GM08714 (cell line): ENCODE measurements around the gene CYSRT1.

ENCODE experiments used
- H3K4me3 ChIP-seq: fragments of 200-500 bp; sonication (Bioruptor generic); 2 replicates; pipeline ENCODE4 v1.5.1; 2014; ENCODE audit warnings: mild to moderate bottlenecking, low read length, inconsistent platforms
- ZNF274 ChIP-seq: IDR thresholded peaks from 2 replicates; pipeline ENCODE4 v1.6.1; 2012; ENCODE audit warnings: mild to moderate bottlenecking, low read depth, low read length

Gene CYSRT1, protein sequence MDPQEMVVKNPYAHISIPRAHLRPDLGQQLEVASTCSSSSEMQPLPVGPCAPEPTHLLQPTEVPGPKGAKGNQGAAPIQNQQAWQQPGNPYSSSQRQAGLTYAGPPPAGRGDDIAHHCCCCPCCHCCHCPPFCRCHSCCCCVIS

DNA sequence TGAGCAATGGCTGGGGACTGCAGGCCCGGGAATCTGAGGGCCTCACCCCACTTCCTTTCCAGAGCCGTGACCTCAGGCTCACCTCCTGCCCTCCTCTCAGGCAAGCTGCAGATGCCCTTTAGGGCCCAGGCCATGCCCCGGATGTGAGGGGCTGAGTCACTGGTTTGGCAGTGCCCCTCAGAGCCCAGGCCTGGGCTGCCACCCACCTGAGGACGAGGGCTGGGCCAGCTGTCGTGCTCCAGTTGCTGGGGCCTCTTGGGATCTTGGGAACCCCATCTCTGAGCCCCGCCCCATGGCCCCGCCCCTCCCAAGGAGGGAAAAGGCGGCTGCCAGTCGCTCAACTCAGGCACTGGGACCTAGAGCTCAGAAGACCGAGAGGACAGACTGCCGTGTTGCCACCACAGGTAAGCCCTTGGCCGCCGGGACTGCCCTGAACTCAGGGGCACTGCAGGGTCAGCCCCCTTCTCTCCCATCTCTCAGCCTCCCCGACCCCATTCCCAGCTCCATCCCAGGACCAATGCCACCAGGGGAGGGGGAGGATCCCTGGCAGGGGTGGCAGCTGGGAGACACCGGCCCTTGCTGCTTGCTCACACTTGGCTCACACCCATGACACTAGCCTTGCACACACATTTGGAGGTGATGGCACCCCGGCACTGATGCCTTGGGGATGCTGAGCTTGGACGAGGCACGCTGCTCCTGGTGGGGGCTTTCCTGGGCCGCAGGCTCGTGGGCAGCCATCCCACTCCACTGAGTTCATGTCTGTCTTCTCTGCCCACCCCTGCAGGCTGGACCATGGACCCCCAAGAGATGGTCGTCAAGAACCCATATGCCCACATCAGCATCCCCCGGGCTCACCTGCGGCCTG is at the start of gene CYSRT1:
CYSRT1 (plus strand) TSS at position 345 of the 865 bp plus-strand sequence; CDS start at position 793, 448 bp downstream.
- H3K4me3 ChIP-seq: peak within 1 kb of the TSS; percentile 94
- no peak for TF ChIP-seq ZNF274

DNA sequence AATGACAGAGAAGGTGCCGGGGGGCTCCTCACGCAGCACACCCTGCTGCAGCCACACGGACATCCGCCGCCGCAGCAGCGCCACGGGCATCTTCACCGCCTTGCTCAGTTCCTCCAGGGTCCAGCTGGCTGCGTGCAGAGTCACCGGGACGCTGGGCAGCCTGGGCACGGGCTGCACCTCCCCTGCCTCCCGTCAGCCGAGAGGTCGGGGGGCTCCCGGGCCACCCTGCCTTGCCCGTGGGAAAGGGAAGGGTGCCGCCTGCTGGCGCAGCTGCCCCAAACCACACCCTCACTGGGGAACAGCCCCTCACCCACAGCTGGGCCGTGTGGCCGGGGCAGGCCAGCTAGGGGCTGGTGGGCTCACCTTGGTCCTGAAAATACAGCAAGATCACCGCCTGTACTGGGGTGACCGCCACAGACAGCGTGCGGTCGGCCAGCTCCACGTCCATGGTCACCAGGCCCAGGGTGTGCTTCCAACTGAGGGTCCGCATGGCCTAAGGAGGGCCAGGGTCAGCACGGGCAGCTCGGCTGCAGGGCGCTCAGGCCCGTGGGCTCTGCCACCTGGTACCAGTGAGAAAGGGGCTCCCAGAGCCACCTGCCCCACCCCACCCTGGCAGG is 49.5 kb upstream of the CYSRT1 start:
- H3K4me3 ChIP-seq: no peak overlapping the region
- no peak for TF ChIP-seq ZNF274

DNA sequence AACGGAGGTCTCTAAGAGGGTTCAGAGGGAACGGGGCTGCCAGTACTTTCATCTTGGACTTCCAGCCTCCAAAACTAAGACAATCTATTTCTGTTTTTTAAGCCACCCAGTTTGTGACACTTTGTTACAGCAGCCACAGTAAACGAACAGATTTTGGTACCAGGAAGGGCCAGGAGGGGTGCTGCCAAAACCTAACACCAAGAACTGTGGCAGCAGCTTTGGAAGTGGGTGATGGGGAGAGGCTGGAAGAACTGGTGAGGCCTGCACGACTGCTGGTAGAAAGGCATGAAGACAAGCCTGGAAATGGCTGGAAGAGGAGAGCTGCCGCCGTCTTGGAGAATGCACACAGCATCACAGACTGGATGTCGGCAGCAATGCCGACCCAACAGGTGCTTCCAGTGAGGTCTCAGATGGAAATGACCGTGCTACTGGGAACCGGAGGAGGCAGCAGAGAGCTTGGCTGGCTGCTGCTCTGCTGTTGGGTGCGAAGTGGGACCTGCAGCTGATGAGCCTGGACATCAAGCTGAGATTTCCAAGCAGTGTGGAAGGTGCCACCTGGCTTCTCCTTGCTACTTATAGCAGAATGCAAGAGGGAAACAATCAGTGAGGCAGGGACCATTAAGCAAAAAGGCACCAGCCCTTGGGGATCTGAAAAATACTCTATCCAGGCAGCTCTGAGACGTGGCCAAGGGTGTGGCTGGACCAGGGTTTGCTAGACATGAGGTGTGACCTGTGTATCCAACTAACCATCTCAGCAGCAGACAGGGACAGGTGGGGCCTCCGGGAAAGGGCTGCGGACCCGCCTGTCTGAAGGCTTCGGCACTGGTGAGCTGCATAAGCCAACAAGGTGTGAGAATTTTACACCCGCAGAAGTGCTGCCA is 48.4 kb upstream of the CYSRT1 start:
- no peak overlapping the region for H3K4me3 ChIP-seq
- TF ChIP-seq ZNF274: no peak

DNA sequence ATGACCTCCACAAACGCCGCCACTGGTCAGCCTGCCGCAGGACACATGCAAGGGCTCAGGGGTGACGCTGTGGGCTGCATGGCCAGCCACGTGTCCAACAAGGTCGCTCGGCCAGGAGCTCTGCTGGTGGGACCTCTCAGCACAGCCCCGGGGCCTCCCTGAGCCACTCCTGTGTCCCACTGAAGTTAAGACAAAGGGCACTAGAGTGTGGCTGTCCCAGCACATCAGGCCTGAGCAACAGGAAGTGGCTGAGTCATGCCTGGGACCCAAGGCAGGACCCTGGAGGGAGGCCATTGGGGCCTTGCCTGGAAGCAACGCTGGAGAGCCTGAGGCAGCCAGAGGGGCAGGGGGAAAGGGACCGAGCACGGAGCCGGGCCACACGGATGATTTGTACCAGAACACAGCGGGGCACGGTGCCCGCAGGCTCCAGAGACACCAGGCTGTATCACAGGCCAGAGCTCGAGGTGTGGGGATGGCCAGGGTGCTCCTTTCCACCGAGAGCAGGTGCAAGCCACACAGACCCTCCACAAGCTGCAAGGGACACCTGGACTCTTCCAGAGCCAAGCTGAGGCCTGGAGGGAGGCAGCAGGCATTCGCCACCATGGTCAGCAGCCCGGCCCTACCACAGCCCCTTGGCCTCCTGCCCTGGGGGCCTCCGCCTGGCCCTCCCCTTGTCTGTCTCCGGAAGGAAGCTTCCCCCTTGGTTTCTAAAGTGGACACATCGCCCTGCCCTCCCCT is 46.6 kb upstream of the CYSRT1 start:
- no peak for TF ChIP-seq ZNF274
- H3K4me3 ChIP-seq: no peak overlapping the region

DNA sequence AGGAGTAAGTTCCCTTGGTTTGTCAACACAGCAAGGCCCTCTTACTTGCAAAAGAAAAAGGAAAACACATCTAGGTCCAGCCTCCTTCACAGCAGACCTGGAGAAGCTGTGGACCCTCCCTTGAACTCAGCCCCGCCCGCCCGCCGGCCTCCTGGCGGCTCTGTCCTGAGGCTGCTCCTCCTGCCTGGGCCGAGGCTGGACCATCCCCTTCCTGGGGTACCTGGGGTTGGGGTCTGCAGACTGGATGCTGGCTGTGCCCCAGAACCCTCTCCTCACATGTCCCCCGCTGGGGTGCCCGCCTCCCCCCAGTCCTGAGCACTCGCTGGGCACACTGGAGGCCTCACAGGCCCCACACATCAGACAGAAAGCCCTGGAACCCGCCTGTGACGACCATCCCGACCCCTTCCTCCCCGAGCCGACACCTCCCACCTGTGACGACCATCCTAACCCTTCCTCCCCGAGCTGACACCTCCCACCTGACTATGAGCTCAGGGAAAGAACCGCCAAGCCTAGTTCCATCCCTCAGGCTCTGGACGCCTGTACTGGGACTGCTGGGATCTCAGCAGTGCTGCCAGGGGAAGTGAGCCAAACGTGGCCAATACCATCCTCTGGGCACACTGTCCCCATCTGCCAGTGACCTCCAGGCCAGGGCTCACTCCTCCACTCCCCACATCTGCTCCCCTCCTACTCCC is 45.9 kb upstream of the CYSRT1 start:
- H3K4me3 ChIP-seq: no peak overlapping the region
- no peak for TF ChIP-seq ZNF274

- no peak for TF ChIP-seq ZNF274
- H3K4me3 ChIP-seq: no peak overlapping the region
Observed at GRCh38 chr9:137179761-137180160, 45.2 kb upstream of the CYSRT1 start.

GRCh38 chr9:137180491-137180890 is 44.5 kb upstream of the CYSRT1 start:
- TF ChIP-seq ZNF274: no peak
- no peak overlapping the region for H3K4me3 ChIP-seq

- no peak for TF ChIP-seq ZNF274
- H3K4me3 ChIP-seq: no peak overlapping the region
Observed at GRCh38 chr9:137181680-137182079, 43.3 kb upstream of the CYSRT1 start.

DNA sequence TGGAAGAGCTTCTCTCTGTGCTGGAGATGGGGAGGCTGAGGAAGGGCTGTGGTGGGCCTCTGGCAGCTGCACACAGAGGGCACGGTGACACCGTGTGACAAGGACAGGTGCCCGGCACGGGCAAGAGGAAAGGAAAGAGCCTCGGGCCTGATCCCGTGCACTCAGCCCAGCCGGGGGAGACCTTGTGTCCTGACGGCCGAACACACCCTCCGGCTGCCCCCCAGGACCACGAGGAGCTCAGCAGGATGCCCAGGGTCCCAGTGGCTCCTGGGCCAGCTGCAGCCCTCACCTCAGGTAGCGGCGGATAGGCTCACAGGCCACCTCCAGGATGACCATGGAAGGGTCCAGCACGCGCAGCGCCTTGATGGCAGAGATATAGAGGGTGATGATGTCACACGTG is 42.1 kb upstream of the CYSRT1 start:
- TF ChIP-seq ZNF274: no peak
- no peak overlapping the region for H3K4me3 ChIP-seq

- no peak for TF ChIP-seq ZNF274
- no peak overlapping the region for H3K4me3 ChIP-seq
Observed at GRCh38 chr9:137183980-137184595, 40.9 kb upstream of the CYSRT1 start.

DNA sequence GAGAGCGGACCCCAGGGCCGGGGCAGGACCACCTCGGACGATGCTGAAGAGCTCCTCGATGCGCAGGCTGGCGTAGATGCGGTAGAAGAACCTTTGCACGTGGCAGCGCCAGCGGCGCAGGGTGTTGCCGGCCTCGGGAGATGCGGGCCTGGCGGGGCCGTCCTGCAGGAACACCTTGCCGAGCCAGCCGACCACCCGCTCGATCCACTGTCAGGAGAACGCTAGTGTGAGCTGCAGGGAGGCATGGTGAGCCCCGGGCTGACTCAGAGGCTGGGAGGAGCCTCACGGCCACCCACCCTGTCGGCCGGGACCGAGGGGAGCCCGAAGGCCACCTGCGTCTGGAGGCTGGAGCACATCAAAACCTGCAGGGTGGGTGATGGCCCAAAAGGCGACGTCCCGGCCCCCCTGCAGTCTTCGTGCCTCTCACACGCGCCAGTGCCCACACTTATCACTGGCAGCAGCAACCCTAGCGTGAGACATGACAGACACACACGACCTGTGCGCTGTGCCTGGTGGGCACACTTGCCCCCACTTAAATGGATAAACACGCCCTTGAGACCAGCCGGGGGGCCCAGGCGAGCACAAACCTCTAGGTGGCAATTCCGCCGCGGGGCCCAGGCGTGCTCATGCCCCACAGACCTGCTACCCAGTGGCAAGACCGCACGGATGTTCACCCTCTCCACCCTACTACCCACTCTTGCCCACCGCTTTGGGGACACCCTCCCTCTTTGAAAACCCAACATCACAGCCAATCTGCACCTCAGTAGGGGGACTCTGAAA is 39.9 kb upstream of the CYSRT1 start:
- no peak overlapping the region for H3K4me3 ChIP-seq
- TF ChIP-seq ZNF274: no peak

GRCh38 chr9:137185921-137186320 is 39.1 kb upstream of the CYSRT1 start:
- no peak for TF ChIP-seq ZNF274
- H3K4me3 ChIP-seq: no peak overlapping the region
